Uterus (tissue), 2 donors: ENCODE results near the gene VASP.
A peak's percentile ranks its signal among the peaks of the same experiment; 100 is the strongest.

Experiments used
- POLR2A ChIP-seq, 2 donors: fragments of 450-650 bp; IDR thresholded peaks; one replicate each; pipeline ENCODE4 v1.6.1; 2016; ENCODE audit warnings: antibody characterized with exemption in 2 of 2, mild to moderate bottlenecking in 1 of 2, moderate library complexity in 1 of 2
- TF ChIP-seq, protein P1 (sequence below), 4 experiments: fragments of 200-600 bp in 2 of 4; fragments of 450-650 bp in 2 of 4; sonication (generic) in 2 of 4; IDR thresholded peaks; one replicate each; pipeline ENCODE4 v1.5.1; 2016 to 2019; ENCODE audit warnings: antibody characterized with exemption in 4 of 4, mild to moderate bottlenecking in 2 of 4, moderate library complexity in 1 of 4

DNA sequence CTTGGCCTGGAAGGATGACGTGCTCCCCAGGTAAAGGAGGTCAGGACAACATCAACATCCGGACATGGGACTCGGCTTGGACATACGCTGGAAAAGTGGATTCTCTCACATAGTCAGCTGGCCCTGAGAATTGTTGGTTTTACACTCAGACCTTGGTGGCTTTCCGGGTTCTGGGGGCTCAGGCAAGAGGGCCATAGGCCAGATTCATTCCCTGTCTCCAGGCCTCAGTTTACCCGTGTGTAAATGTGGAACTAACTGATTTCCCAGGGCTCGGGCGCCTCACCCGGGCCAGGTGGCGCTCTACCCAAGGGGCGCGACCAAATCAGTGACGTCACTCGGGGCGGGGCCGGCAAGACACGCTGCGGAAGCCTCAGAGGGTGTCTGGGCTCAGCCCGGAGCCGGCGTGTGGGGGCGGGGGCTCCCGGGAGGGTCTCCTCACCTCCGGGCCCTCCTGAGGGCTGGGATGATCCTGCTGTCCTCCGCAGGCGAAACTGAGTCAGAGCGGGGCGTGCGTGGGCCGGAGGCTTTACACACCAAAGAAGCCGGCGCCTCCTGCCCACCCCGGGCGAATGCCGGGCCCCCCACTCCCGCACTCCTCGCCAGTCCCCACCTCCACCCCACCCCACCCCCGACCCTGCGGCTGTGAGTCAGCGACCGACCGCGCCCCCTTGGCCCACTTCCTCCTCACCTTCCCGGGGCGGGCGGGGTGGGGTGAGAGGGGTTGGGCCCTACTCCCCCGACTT, 862 bp upstream of the VASP start:
- TF ChIP-seq, protein P1, sequence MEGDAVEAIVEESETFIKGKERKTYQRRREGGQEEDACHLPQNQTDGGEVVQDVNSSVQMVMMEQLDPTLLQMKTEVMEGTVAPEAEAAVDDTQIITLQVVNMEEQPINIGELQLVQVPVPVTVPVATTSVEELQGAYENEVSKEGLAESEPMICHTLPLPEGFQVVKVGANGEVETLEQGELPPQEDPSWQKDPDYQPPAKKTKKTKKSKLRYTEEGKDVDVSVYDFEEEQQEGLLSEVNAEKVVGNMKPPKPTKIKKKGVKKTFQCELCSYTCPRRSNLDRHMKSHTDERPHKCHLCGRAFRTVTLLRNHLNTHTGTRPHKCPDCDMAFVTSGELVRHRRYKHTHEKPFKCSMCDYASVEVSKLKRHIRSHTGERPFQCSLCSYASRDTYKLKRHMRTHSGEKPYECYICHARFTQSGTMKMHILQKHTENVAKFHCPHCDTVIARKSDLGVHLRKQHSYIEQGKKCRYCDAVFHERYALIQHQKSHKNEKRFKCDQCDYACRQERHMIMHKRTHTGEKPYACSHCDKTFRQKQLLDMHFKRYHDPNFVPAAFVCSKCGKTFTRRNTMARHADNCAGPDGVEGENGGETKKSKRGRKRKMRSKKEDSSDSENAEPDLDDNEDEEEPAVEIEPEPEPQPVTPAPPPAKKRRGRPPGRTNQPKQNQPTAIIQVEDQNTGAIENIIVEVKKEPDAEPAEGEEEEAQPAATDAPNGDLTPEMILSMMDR (IDR thresholded peaks at IDR 0.05): peak; percentile 36 to 59 (median 54)
- peak; percentile 73 to 88 for TF ChIP-seq POLR2A (IDR thresholded peaks at IDR 0.05)
